ENCODE results near the gene PPHLN1.

PPHLN1 gene, protein sequence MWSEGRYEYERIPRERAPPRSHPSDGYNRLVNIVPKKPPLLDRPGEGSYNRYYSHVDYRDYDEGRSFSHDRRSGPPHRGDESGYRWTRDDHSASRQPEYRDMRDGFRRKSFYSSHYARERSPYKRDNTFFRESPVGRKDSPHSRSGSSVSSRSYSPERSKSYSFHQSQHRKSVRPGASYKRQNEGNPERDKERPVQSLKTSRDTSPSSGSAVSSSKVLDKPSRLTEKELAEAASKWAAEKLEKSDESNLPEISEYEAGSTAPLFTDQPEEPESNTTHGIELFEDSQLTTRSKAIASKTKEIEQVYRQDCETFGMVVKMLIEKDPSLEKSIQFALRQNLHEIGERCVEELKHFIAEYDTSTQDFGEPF

DNA sequence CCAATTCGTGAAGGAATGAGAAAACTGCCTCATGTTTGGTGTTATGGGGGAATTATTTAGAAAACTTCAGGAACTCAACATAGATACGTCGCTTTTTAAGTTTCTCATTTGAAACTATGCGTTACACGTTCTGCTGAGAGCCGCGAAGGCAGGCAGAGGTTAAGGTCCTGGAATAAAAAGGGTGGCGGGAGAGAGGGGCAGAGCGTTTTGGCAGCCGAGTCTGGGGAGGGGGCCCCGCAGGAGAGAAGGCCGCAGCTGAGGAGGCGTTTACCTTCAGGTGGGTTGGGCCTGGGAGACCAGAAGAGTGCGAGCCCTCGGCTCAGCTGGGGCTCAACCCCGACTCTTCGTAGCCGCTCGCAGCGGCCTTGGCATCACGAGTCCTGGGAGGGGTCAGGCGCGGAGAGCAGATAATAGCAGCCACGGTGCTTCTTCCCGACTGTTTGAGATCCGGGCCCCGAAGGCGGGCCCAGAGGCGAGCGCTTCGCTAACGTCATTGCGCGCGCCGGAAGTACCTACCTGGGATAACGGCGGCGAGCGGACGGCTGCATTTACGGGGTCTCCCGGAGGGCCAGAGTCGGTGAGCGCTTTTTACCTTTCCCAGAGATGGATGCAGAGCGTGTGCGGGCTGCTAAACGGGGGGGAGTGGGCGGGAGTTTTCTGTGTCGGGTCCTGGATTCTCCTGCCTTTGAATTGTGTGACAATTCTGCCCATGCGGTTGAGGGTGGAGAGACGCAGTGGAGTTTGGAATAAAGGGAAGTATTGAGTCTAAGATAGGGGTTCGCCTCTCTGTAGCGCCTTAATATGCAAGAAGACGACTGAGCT lies at the start of gene PPHLN1, which contains the start of gene ZCRB1:
Gene PPHLN1 (plus strand): TSS at position 515 of the 822 bp plus-strand sequence. CDS start 9,736 bp downstream, outside the sequence.
Gene ZCRB1 (minus strand): TSS at position 442 of the 822 bp plus-strand sequence. CDS start 1,992 bp downstream, outside the sequence.
- Histone ChIP-seq H3K36me3 (replicated peaks) (no peaks in the 10 kb centered on the region), H3K27me3 (replicated peaks) (no peaks in the 10 kb centered on the region), H3K4me3 (ENCODE audit: low read depth, low read length) (peak within 1 kb of the TSS; percentile 86), H3K27ac (peak within 1 kb of the TSS; percentile 55)
- DNase-seq, result peak; percentile 63
- in situ Hi-C loops (cut with HindIII; ENCODE audit: low pct_ligation_motif_present, low sequenced_read_pairs), result no loop called here
- TF ChIP-seq CTCF (IDR thresholded peaks at IDR 0.05; ENCODE audit: low read depth, low read length, missing control alignments), result no peak

GRCh38 chr12:42277396-42278127 lies 48.4 kb upstream of the PPHLN1 start:
- no peak overlapping the region for H3K27ac ChIP-seq
- in situ Hi-C loops (cut with HindIII; ENCODE audit: low pct_ligation_motif_present, low sequenced_read_pairs), result no loop called here
- no peak for TF ChIP-seq CTCF (IDR thresholded peaks at IDR 0.05; ENCODE audit: low read depth, low read length, missing control alignments)
- H3K4me3 ChIP-seq (ENCODE audit: low read depth, low read length), result no peak overlapping the region
- no peaks in the 10 kb centered on the region for H3K36me3 ChIP-seq (replicated peaks)
- no peaks in the 10 kb centered on the region for H3K27me3 ChIP-seq (replicated peaks)
- no peak for DNase-seq

DNA sequence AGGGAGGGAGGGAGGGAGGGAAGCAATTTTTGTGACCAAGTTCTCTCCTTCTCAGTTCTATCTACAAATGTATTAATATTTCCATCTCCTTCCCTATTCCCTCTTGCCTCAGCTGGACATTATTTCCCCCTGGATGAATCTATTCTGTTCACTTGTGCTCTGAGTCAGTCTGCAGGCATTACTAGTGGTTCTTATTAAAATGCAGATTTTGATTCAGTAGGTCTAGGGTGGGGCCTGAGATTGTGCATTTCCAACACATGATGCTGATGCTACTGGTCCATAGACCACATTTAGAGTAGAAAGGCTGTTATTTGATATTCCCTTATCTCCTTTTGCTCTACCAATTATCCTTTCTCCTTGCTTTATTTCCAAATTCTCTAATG lies 47.8 kb upstream of the PPHLN1 start:
- in situ Hi-C loops (cut with HindIII; ENCODE audit: low pct_ligation_motif_present, low sequenced_read_pairs), result no loop called here
- DNase-seq, result no peak
- H3K4me3 ChIP-seq (ENCODE audit: low read depth, low read length), result no peak overlapping the region
- TF ChIP-seq CTCF (IDR thresholded peaks at IDR 0.05; ENCODE audit: low read depth, low read length, missing control alignments), result no peak
- H3K27ac ChIP-seq, result no peak overlapping the region
- no peaks in the 10 kb centered on the region for H3K27me3 ChIP-seq (replicated peaks)
- no peaks in the 10 kb centered on the region for H3K36me3 ChIP-seq (replicated peaks)

DNA sequence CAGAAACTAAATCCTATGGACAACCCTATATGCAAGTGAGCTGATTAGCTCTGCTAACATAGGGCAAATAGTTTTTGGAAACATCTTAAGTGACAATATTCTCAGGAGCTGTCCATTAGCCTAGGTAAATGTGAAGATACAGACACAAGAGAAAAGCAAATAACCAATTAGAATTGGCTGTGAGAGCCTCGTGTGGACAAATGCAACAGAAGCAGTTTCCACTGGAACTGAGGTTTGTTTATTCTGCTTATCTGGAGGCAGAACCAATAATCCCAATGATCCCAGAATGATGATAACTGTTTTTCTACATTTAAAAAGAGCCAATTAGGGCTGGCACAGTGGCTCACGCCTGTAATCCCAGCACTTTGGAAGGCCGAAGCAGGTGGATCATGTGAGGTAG lies 44.7 kb upstream of the PPHLN1 start:
- H3K36me3 ChIP-seq (replicated peaks), result no peaks in the 10 kb centered on the region
- no peak overlapping the region for H3K4me3 ChIP-seq (ENCODE audit: low read depth, low read length)
- no peak overlapping the region for H3K27ac ChIP-seq
- TF ChIP-seq CTCF (IDR thresholded peaks at IDR 0.05; ENCODE audit: low read depth, low read length, missing control alignments), result no peak
- no peak for DNase-seq
- in situ Hi-C loops (cut with HindIII; ENCODE audit: low pct_ligation_motif_present, low sequenced_read_pairs), result no loop called here
- no peaks in the 10 kb centered on the region for H3K27me3 ChIP-seq (replicated peaks)

DNA sequence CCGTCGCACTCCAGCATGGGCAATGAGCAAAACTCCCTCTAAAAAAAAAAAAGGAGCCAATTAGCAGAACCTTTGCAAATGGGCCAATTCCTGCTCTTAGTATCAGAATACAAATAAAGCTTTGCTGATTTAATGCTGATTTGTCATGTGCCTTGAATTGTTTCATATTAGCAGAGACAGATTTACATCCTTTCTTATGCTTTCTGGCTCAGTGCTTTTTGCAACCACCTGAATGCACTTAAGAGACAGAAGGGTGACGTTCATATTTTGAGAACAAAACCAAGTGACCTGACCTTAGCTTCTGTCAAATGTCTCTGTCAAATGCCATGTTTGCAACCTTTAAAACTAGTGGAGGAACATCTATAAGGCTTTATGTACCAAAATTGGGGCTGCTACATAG lies 44.1 kb upstream of the PPHLN1 start:
- TF ChIP-seq CTCF (IDR thresholded peaks at IDR 0.05; ENCODE audit: low read depth, low read length, missing control alignments), result no peak

More for the DNA sequence above, 44.1 kb upstream of the PPHLN1 start:
- H3K36me3 ChIP-seq (replicated peaks), result no peaks in the 10 kb centered on the region
- in situ Hi-C loops (cut with HindIII; ENCODE audit: low pct_ligation_motif_present, low sequenced_read_pairs), result no loop called here
- no peak overlapping the region for H3K27ac ChIP-seq
- H3K4me3 ChIP-seq (ENCODE audit: low read depth, low read length), result no peak overlapping the region
- no peak for DNase-seq
- H3K27me3 ChIP-seq (replicated peaks), result no peaks in the 10 kb centered on the region
